BLaER1 (cell line): Measurements from ENCODE around the gene MTMR4.
"Not testable (repeated sequence)": the region's sequence is repeated elsewhere in the genome, so short reads cannot be mapped to it uniquely, and the experiment has no call there.

Experiments
- H3K27ac ChIP-seq: shearing (Covaris generic); formaldehyde crosslinking; 2 replicates; pipeline ENCODE4 v1.8.1; 2022
- H3K27me3 ChIP-seq: shearing (Covaris generic); formaldehyde crosslinking; 2 replicates; pipeline ENCODE4 v1.8.1; 2022
- H3K36me3 ChIP-seq: shearing (Covaris generic); formaldehyde crosslinking; 2 replicates; pipeline ENCODE4 v1.8.1; 2022
- H3K4me1 ChIP-seq: shearing (Covaris generic); formaldehyde crosslinking; 2 replicates; pipeline ENCODE4 v1.8.1; 2022
- H3K4me2 ChIP-seq: shearing (Covaris generic); formaldehyde crosslinking; 2 replicates; pipeline ENCODE4 v1.8.1; 2022
- H3K4me3 ChIP-seq: shearing (Covaris generic); formaldehyde crosslinking; 2 replicates; pipeline ENCODE4 v1.8.1; 2022
- H3K9ac ChIP-seq: shearing (Covaris generic); formaldehyde crosslinking; 2 replicates; pipeline ENCODE4 v1.8.1; 2022
- H3K9me3 ChIP-seq: shearing (Covaris generic); formaldehyde crosslinking; 2 replicates; pipeline ENCODE4 v1.8.1; 2022
- H4K20me1 ChIP-seq: shearing (Covaris generic); formaldehyde crosslinking; 2 replicates; pipeline ENCODE4 v1.8.1; 2022
- Cebpa-rat ChIP-seq: shearing (Covaris generic); IDR thresholded peaks from 2 replicates; pipeline ENCODE4 v1.8.1; 2022

MTMR4 gene

GRCh38 chr17:58498177-58498828 lies 16.1 kb downstream of the MTMR4 start:
- H3K4me3 ChIP-seq, result no peak overlapping the region
- no peak overlapping the region for H3K9ac ChIP-seq
- peaks cover 6% of the 10 kb centered on the region; the same call in 1 of the 2 replicates for H3K4me1 ChIP-seq
- H3K27me3 ChIP-seq, result no peaks in the 10 kb centered on the region
- no peak overlapping the region for H3K4me2 ChIP-seq
- TF ChIP-seq Cebpa-rat, result no peak
- H3K27ac ChIP-seq, result no peak overlapping the region
- no peaks in the 10 kb centered on the region for H3K9me3 ChIP-seq
- H3K36me3 ChIP-seq, result peaks cover 97% of the 10 kb centered on the region
- peaks cover 43% of the 10 kb centered on the region for H4K20me1 ChIP-seq

- peaks cover under 1% of the 10 kb centered on the region for H3K4me1 ChIP-seq
- H3K27ac ChIP-seq, result no peak overlapping the region
- peaks cover 47% of the 10 kb centered on the region for H4K20me1 ChIP-seq
- H3K9ac ChIP-seq, result no peak overlapping the region
- H3K27me3 ChIP-seq, result no peaks in the 10 kb centered on the region
- no peak overlapping the region for H3K4me2 ChIP-seq
- H3K9me3 ChIP-seq, result peaks cover 6% of the 10 kb centered on the region; the same call in 1 of the 2 replicates
- H3K36me3 ChIP-seq, result peaks cover 98% of the 10 kb centered on the region
- H3K4me3 ChIP-seq, result no peak overlapping the region
- no peak for TF ChIP-seq Cebpa-rat
Measured at GRCh38 chr17:58493506-58493905, 20.9 kb downstream of the MTMR4 start.

DNA sequence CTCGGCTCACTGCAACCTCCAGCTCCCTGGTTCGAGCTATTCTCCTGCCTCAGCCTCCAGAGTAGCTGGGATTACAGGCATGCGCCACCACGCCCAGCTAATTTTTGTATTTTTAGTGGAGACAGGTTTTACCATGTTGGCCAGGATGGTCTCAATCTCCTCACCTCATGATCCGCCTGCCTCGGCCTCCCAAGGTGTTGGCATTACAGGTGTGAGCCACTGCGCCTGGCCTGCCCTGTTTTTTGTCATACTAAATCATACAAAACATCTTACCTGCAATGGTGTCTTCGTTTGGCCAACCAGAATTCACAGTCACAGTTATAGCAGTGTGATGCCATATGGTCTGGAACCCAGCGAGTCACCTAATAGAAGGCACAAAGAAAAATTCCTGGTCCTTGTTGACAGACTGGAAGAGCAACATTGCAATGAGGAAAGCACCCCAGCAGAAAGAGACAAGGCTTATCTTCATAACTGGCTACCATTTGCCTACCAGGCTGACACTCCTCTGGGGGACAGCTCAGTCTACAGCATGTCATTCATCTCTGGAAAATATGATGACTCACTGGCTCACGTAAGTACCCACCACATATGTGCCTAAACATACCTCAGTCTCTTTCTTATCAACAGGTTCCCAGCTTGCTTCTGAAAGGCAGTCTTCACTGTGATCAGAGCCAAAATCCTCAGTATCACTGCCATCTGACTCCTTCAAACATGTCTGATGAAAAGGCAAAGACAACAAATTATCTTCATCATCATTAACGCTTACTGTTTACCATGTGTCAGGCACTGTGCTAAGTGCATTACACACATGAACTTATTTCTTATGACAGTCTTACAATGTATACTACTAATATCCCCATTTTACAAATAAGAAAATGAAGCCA lies 22.0 kb downstream of the MTMR4 start:
- Histone ChIP-seq H3K4me2 (no peak overlapping the region), H4K20me1 (peaks cover 40% of the 10 kb centered on the region), H3K4me3 (no peak overlapping the region), H3K27ac (no peak overlapping the region), H3K9me3 (peaks cover 9% of the 10 kb centered on the region; the same call in 1 of the 2 replicates), H3K4me1 (peaks cover 10% of the 10 kb centered on the region), H3K9ac (no peak overlapping the region), H3K36me3 (peaks cover 95% of the 10 kb centered on the region), H3K27me3 (no peaks in the 10 kb centered on the region)
- no peak for TF ChIP-seq Cebpa-rat

DNA sequence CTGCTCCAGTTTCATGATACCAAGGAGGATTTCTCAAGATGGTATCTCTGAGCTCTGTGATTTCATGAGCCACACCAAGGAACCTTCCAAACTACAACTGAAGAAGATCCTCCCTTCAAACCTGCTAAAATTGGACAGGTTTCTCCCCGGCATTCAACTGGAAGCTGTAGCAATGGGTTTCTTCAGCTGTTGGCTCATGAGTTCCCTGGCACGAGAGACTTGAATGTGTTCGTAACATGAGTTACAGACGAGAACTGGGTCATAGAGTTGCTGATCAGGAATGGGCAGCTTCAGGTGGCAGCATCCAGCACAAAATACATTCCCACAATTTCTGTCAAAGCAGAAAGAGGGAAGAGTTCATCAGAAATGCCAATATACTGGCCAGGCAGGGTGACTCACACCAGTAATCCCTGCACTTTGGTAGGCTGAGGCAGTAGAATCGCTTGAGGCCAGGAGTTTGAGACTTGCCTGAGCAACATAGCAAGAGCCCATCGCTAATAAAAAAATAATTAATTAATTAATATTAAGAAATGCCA lies 22.9 kb downstream of the MTMR4 start:
- TF ChIP-seq Cebpa-rat, result no peak
- H3K27me3 ChIP-seq, result no peaks in the 10 kb centered on the region
- H3K36me3 ChIP-seq, result peaks cover 86% of the 10 kb centered on the region
- H3K27ac ChIP-seq, result no peak overlapping the region
- peaks cover 9% of the 10 kb centered on the region; the same call in 1 of the 2 replicates for H3K9me3 ChIP-seq
- H3K9ac ChIP-seq, result no peak overlapping the region
- H3K4me2 ChIP-seq, result no peak overlapping the region
- H3K4me3 ChIP-seq, result no peak overlapping the region
- H4K20me1 ChIP-seq, result peaks cover 33% of the 10 kb centered on the region; the same call in 1 of the 2 replicates
- H3K4me1 ChIP-seq, result peaks cover 16% of the 10 kb centered on the region

GRCh38 chr17:58488428-58488890 lies 26.0 kb downstream of the MTMR4 start:
- H3K36me3 ChIP-seq, result peaks cover 55% of the 10 kb centered on the region
- no peak for TF ChIP-seq Cebpa-rat
- peaks cover 9% of the 10 kb centered on the region; the same call in 1 of the 2 replicates for H3K9me3 ChIP-seq
- peaks cover 16% of the 10 kb centered on the region for H3K4me1 ChIP-seq
- H3K4me3 ChIP-seq, result peak overlapping the region; percentile 61
- H3K4me2 ChIP-seq, result peak overlapping the region; percentile 80
- H4K20me1 ChIP-seq, result 0 out of 2 replicates have a peak, but pooled peaks cover 5% of the 10 kb centered on the region
- H3K27ac ChIP-seq, result peak overlapping the region; percentile 80
- H3K27me3 ChIP-seq, result no peaks in the 10 kb centered on the region
- peak overlapping the region; percentile 70; the same call in 1 of the 2 replicates for H3K9ac ChIP-seq

GRCh38 chr17:58487589-58488427 lies 26.6 kb downstream of the MTMR4 start, which contains the start of gene HSF5:
Gene HSF5, minus strand, starts transcription at chr17:58488408. Its CDS starts 134 bp downstream, at chr17:58488274.
- Histone ChIP-seq H3K9ac (peak within 1 kb of the TSS; percentile 70), H3K9me3 (peaks cover 9% of the 10 kb centered on the region; the same call in 1 of the 2 replicates), H3K27me3 (no peaks in the 10 kb centered on the region), H3K36me3 (peaks cover 48% of the 10 kb centered on the region), H3K4me3 (peak within 1 kb of the TSS; percentile 61), H3K4me2 (peak within 1 kb of the TSS; percentile 80), H3K4me1 (peaks cover 16% of the 10 kb centered on the region), H3K27ac (peak within 1 kb of the TSS; percentile 80), H4K20me1 (no peaks in the 10 kb centered on the region)
- no peak for TF ChIP-seq Cebpa-rat

DNA sequence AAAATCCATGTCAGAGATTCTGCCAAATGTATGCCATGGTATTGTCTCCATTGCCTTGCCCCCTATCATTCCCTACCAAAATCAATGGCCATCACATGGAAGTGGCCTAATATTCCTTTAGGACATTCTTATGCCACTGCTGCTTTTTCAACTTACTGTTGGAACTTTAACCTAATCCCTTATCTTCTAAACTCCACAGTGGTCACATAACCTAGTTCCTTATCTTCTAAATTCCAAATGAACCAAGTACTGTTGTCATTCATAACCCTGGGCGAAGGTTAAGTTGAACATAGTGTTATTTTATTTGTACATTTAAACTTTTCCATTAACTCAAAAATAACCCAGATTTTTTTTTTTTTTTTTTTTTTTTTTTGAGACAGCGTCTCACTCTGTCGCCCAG lies 29.8 kb downstream of the MTMR4 start:
- no peak for TF ChIP-seq Cebpa-rat
- Histone ChIP-seq H3K4me3 (no peak overlapping the region), H3K4me1 (peaks cover 16% of the 10 kb centered on the region), H3K27me3 (no peaks in the 10 kb centered on the region), H3K9ac (no peak overlapping the region), H4K20me1 (no peaks in the 10 kb centered on the region), H3K9me3 (peaks cover 9% of the 10 kb centered on the region; the same call in 1 of the 2 replicates), H3K36me3 (peaks cover 16% of the 10 kb centered on the region), H3K4me2 (no peak overlapping the region), H3K27ac (no peak overlapping the region)

GRCh38 chr17:58481798-58482197 lies 32.6 kb downstream of the MTMR4 start:
- H4K20me1 ChIP-seq, H3K27ac ChIP-seq, H3K4me3 ChIP-seq, H3K27me3 ChIP-seq, H3K9ac ChIP-seq, H3K36me3 ChIP-seq, H3K9me3 ChIP-seq, H3K4me1 ChIP-seq, H3K4me2 ChIP-seq: not testable (repeated sequence)

DNA sequence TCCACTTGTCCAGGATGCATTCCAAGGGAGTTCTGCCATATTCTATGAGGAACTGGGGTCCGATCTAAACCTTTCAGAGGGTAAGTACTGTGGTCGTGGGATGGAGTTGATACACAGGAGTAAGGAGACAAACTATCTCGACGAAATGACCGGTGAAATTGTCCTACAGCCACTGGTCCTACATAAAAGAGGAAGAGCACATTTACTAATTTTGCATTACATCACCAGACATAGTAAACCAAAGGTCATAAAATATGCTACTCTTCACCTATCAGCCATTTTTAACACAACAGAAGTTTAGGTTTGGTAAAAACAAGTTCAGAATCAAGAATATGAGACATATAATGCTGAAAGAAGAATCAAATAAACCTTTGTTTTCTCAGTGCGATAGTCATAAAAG lies 34.3 kb downstream of the MTMR4 start:
- H4K20me1 ChIP-seq, result no peaks in the 10 kb centered on the region
- no peaks in the 10 kb centered on the region for H3K4me1 ChIP-seq
- no peaks in the 10 kb centered on the region for H3K36me3 ChIP-seq
- H3K4me3 ChIP-seq, result no peak overlapping the region
- no peak overlapping the region for H3K27ac ChIP-seq
- H3K4me2 ChIP-seq, result no peak overlapping the region
- no peaks in the 10 kb centered on the region for H3K27me3 ChIP-seq
- no peak overlapping the region for H3K9ac ChIP-seq
- no peak for TF ChIP-seq Cebpa-rat
- no peaks in the 10 kb centered on the region for H3K9me3 ChIP-seq
